Retina (tissue), 1 donor: Measurements from ENCODE around the gene CCNL1.
A peak's percentile ranks its signal among the peaks of the same experiment; 100 is the strongest.
"Not testable (repeated sequence)": the region's sequence is repeated elsewhere in the genome, so short reads cannot be mapped to it uniquely, and the experiment has no call there.

ENCODE experiments used
- DNase-seq: peaks from one replicate; pipeline ENCODE4 v3.0.0-alpha.2; 2016

The CCNL1 gene

GRCh38 chr3:157167371-157168042 is 7.6 kb upstream of the CCNL1 start:
- no peak for DNase-seq

GRCh38 chr3:157166561-157166960 is 6.6 kb upstream of the CCNL1 start:
- no peak for DNase-seq

- no peak for DNase-seq
These were observed 6.2 kb upstream of the CCNL1 start for GRCh38 chr3:157166115-157166514.

GRCh38 chr3:157163217-157163953 is 3.4 kb upstream of the CCNL1 start:
- no peak for DNase-seq

- not testable (repeated sequence) for DNase-seq
These were observed 2.7 kb upstream of the CCNL1 start for GRCh38 chr3:157162620-157163019.

GRCh38 chr3:157160658-157161424 is 894 bp upstream of the CCNL1 start:
- DNase-seq = no peak

- DNase-seq = peak; percentile 81
These were observed 748 bp downstream of the CCNL1 start for GRCh38 chr3:157159037-157159761.

- DNase-seq = no peak
These were observed 2.1 kb downstream of the CCNL1 start for GRCh38 chr3:157157836-157158235.

GRCh38 chr3:157156837-157157635 is 2.9 kb downstream of the CCNL1 start:
- DNase-seq = no peak

GRCh38 chr3:157155591-157155990 is 4.4 kb downstream of the CCNL1 start:
- DNase-seq = no peak

GRCh38 chr3:157154563-157155330 is 5.2 kb downstream of the CCNL1 start:
- DNase-seq = no peak

GRCh38 chr3:157152930-157153329 is 7.0 kb downstream of the CCNL1 start:
- DNase-seq = no peak

GRCh38 chr3:157152438-157152837 is 7.5 kb downstream of the CCNL1 start:
- DNase-seq = no peak

GRCh38 chr3:157151627-157152026 is 8.3 kb downstream of the CCNL1 start:
- DNase-seq = no peak

GRCh38 chr3:157151151-157151550 is 8.8 kb downstream of the CCNL1 start:
- no peak for DNase-seq

- DNase-seq = no peak
These were observed 10.7 kb downstream of the CCNL1 start for GRCh38 chr3:157149136-157149696.

- DNase-seq = no peak
These were observed 11.6 kb downstream of the CCNL1 start for GRCh38 chr3:157148196-157148889.

GRCh38 chr3:157147099-157147803 is 12.7 kb downstream of the CCNL1 start:
- DNase-seq = no peak

GRCh38 chr3:157145606-157146322 is 14.2 kb downstream of the CCNL1 start:
- DNase-seq = no peak
